GM12878 (cell line): ENCODE results near the gene C16orf96. TPM values are rescaled to one million over a fixed set of nuclear protein-coding genes. Genes with fewer than 3 reads are reported as not detected.

Experiments
- ATAC-seq: fragments of 200-7000 bp; cut with Tn5 transposase; 3 replicates; pipeline ENCODE4 v1.9.1; 2020; ENCODE audit warnings: mild to moderate bottlenecking, moderate library complexity
- BruUV-seq: library from RNA; stranded (reverse); fragments of 400-500 nt; replicated peaks from 2 replicates; lab custom pipeline; 2021; lab: Mats Ljungman, UMichigan
- CTCF ChIA-PET: fragments of 300-600 bp; sonication (Branson Sonifier 250); formaldehyde crosslinking; extraction: SDS; loops from one replicate; lab custom pipeline; 2021; ENCODE audit warnings: inconsistent platforms; lab: Yijun Ruan, JAX
- POLR2A ChIA-PET: fragments of 350-600 bp; formaldehyde crosslinking; extraction: SDS; loops from one replicate; lab custom pipeline; 2021; ENCODE audit warnings: inconsistent platforms; lab: Charles Lee
- RAD21 ChIA-PET: fragments of 300-600 bp; sonication (Branson Sonifier 250); formaldehyde crosslinking; loops from one replicate; lab custom pipeline; 2023; ENCODE audit warnings: antibody characterized with exemption; ENCODE audit not compliant: unreplicated experiment; lab: Charles Lee
- SMC1A ChIA-PET: fragments of 300-600 bp; sonication (Branson Sonifier 250); formaldehyde crosslinking; loops from one replicate; lab custom pipeline; 2023; ENCODE audit not compliant: unreplicated experiment, uncharacterized antibody; lab: Charles Lee
- DNase-seq: peaks from one replicate; pipeline ENCODE4 v3.0.0-alpha.2; 2011; ENCODE audit warnings: low read depth, low spot score
- FAIRE-seq: peaks from 3 replicates; lab custom pipeline; 2011; peaks lifted over from hg19 to GRCh38; lab: Jason Lieb, UNC
- H2AFZ ChIP-seq: 2 replicates; pipeline ENCODE4 v1.6.0; 2011; ENCODE audit warnings: low read depth, low read length, control low read depth; ENCODE audit not compliant: control insufficient read depth
- H3K27ac ChIP-seq: 2 replicates; pipeline ENCODE4 v1.5.1; 2011; ENCODE audit warnings: control low read depth; ENCODE audit not compliant: control insufficient read depth, insufficient read depth
- H3K27me3 ChIP-seq, 2 experiments: replicated peaks in 1 of 2; 2 replicates each; pipeline versions ENCODE4 v1.6.0 to v1.6.1; 2011; ENCODE audit warnings: low read length in 1 of 2; ENCODE audit not compliant: control insufficient read depth in 2 of 2, insufficient read depth in 2 of 2
- H3K36me3 ChIP-seq, 2 experiments: 2 replicates each; pipeline ENCODE4 v1.5.1; 2011; ENCODE audit warnings: low read length in 1 of 2; ENCODE audit not compliant: control insufficient read depth in 2 of 2, insufficient read depth in 2 of 2
- H3K4me1 ChIP-seq: 2 replicates; pipeline ENCODE4 v1.6.1; 2011; ENCODE audit warnings: mild to moderate bottlenecking, low read length, moderate library complexity, mixed read lengths; ENCODE audit not compliant: control insufficient read depth, insufficient read depth
- H3K4me2 ChIP-seq: 2 replicates; pipeline ENCODE4 v1.6.0; 2011; ENCODE audit warnings: control low read depth; ENCODE audit not compliant: control insufficient read depth, insufficient read depth
- H3K4me3 ChIP-seq: fragments of 200-600 bp; sonication (generic); 2 replicates; pipeline ENCODE4 v1.5.1; 2016
- H3K79me2 ChIP-seq: 2 replicates; pipeline ENCODE4 v1.6.0; 2011; ENCODE audit warnings: low read length; ENCODE audit not compliant: control insufficient read depth, insufficient read depth
- H3K9ac ChIP-seq: 2 replicates; pipeline ENCODE4 v1.8.0; 2011; ENCODE audit warnings: low read length, control low read depth, mixed read lengths; ENCODE audit not compliant: control insufficient read depth, insufficient read depth
- H3K9me3 ChIP-seq: replicated peaks from 3 replicates; pipeline ENCODE4 v1.5.1; 2011; ENCODE audit warnings: mild to moderate bottlenecking, low read length; ENCODE audit not compliant: control insufficient read depth, insufficient read depth
- H4K20me1 ChIP-seq: 2 replicates; pipeline ENCODE4 v1.6.0; 2011; ENCODE audit not compliant: control insufficient read depth, insufficient read depth
- IKZF1 ChIP-seq: fragments of 450-650 bp; conservative IDR thresholded peaks from 2 replicates; pipeline ENCODE4 v1.6.1; 2017; ENCODE audit warnings: antibody characterized with exemption, mild to moderate bottlenecking
- JUND ChIP-seq: IDR thresholded peaks from 2 replicates; pipeline ENCODE4 v1.6.1; 2012; ENCODE audit warnings: low read depth, mild to moderate bottlenecking, low read length, improper control_type of control experiment, moderate library complexity
- NR2C1 ChIP-seq: fragments of 450-650 bp; IDR thresholded peaks from 2 replicates; pipeline ENCODE4 v1.6.1; 2017; ENCODE audit warnings: antibody characterized with exemption, mild to moderate bottlenecking, moderate library complexity
- PAX8 ChIP-seq: fragments of 450-650 bp; IDR thresholded peaks from 2 replicates; pipeline ENCODE4 v1.6.1; 2017; ENCODE audit warnings: mild to moderate bottlenecking, moderate library complexity
- RAD51 ChIP-seq: fragments of 450-650 bp; IDR thresholded peaks from 2 replicates; pipeline ENCODE4 v1.6.1; 2016; ENCODE audit warnings: moderate library complexity, mild to moderate bottlenecking, inconsistent platforms
- RBBP5 ChIP-seq: fragments of 200-600 bp; sonication (generic); conservative IDR thresholded peaks from 2 replicates; pipeline ENCODE4 v1.6.1; 2016
- SP1 ChIP-seq: IDR thresholded peaks from one replicate; pipeline ENCODE4 v1.6.1; 2011; ENCODE audit warnings: low read depth, low read length
- ZNF207 ChIP-seq: fragments of 450-650 bp; IDR thresholded peaks from 2 replicates; pipeline ENCODE4 v1.6.1; 2014; ENCODE audit warnings: antibody characterized with exemption, mild to moderate bottlenecking, borderline replicate concordance
- ZNF217 ChIP-seq: fragments of 450-650 bp; IDR thresholded peaks from 2 replicates; pipeline ENCODE4 v1.6.1; 2017; ENCODE audit warnings: antibody characterized with exemption, mild to moderate bottlenecking
- WGBS: methylation state at CpG from one replicate; pipeline ENCODE4 v1.1.6; 2016; ENCODE audit warnings: low lambda C conversion rate; ENCODE audit not compliant: insufficient replicate concordance, insufficient coverage; ENCODE audit errors: missing lambda C conversion rate; 5-methylcytosine and 5-hydroxymethylcytosine counted together
- in situ Hi-C: fragments of 300-500 bp; cut with MboI; formaldehyde crosslinking; loops from 9 replicates; pipeline ENCODE4 v1.14.3; 2018; ENCODE audit warnings: mixed read lengths
- intact Hi-C: fragments of 100-400 bp; cut with micrococcal nuclease; formaldehyde crosslinking; loops from one replicate; pipeline ENCODE4 v1.14.2; 2022; ENCODE audit not compliant: unreplicated experiment
- polyA plus RNA-seq, 11 experiments: library from polyadenylated mRNA; depleted of rRNA in 4 of 11; unstranded in 6 of 11; stranded (reverse) in 5 of 11; fragments of >200 nt; fragmentation: Nextera tagmentation in 4 of 11; fragmentation: Illumina TruSeq in 1 of 11; extraction: Ambion mirVana in 4 of 11; extraction: Trizol in 1 of 11; gene quantifications; 1 replicate in 1 of 11; 2 replicates in 10 of 11; pipeline versions ENCODE4 v1.2.1 to v1.2.3, GENCODE V29; 2011 to 2016; ENCODE audit warnings: inconsistent platforms in 2 of 11, missing spikeins in 2 of 11, low read depth in 1 of 11
- total RNA-seq, 4 experiments: library from RNA; depleted of rRNA in 3 of 4; stranded (reverse); fragments of >200 nt in 3 of 4; fragmentation: Illumina TruSeq in 1 of 4; extraction: Trizol in 1 of 4; gene quantifications; 2 replicates each; pipeline versions ENCODE4 v1.2.1 to v1.2.3, GENCODE V29; 2013 to 2021
- TF ChIP-seq, protein P1 (sequence below): IDR thresholded peaks from 2 replicates; pipeline ENCODE4 v1.6.1; 2012; ENCODE audit warnings: low read depth, low read length, improper control_type of control experiment

C16orf96 gene
- total and polyA plus RNA-seq, 10 of the 15 experiments (the other 5 are each of a cell fraction or from before 2014, with no cell fraction given) = 0.01 to 0.08 (median 0.01) TPM; not detected in 7

DNA sequence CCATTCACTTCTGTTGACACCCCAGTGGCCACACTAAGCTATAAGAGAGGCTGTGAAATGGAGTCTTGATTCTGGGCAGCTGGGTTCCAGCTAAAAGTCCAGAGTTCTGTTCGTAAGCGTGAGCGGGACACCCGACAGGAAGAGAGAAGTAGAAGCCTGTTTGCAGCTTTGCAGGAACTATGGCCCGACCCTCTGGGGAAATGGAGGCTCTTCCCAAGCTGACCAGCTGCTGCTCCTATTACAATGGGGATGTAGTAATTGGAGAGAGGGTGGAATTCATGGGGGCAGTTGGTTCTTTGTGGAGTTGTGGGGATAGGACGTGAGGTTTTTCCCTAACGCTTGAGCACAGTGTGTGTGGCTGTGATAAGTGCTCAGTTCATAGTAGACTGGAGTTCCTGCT lies 30.2 kb downstream of the C16orf96 start:
- 51% methylated on average over 7 of the region's 7 CpGs for WGBS
- no peaks in the 10 kb centered on the region for H4K20me1 ChIP-seq
- no TSS peak for BruUV-seq
- H3K9ac ChIP-seq = no peak overlapping the region
- no peaks in the 10 kb centered on the region for H3K79me2 ChIP-seq
- no peaks in the 10 kb centered on the region for H3K4me1 ChIP-seq
- in situ Hi-C loops = no loop called here
- no peak for FAIRE-seq
- ChIA-PET CTCF (interaction anchor here (0.5 to 2.5 kb wide), 16 partner anchors 8 to 369 kb away, joined by 3 to 52 read pairs (median 4); partner anchors contain the start of gene MGRN1), SMC1A (interaction anchor here (1.1 to 2.5 kb wide), 5 partner anchors 13 to 80 kb away, joined by 3 to 18 read pairs (median 6); no protein-coding TSS in a partner anchor), RAD21 (interaction anchor here (1.1 to 2.0 kb wide), 6 partner anchors 21 to 80 kb away, joined by 3 to 17 read pairs (median 4); partner anchors contain the start of gene MGRN1)
- intact Hi-C loops = no loop called here
- H3K9me3 ChIP-seq = peaks cover 8% of the 10 kb centered on the region; the same call in 2 of the 3 replicates
- no peaks in the 10 kb centered on the region; a peak in 1 of 4 replicates for H3K27me3 ChIP-seq
- no peak for TF ChIP-seq RAD51
- TF ChIP-seq, all 136 proteins: peak for 0
- Histone ChIP-seq H3K27ac (no peak overlapping the region), H2AFZ (no peak overlapping the region), H3K4me2 (no peak overlapping the region), H3K4me3 (no peak overlapping the region), H3K36me3 (no peaks in the 10 kb centered on the region)
- ATAC-seq (no peak), DNase-seq (no peak)
- POLR2A ChIA-PET = no interaction called here

DNA sequence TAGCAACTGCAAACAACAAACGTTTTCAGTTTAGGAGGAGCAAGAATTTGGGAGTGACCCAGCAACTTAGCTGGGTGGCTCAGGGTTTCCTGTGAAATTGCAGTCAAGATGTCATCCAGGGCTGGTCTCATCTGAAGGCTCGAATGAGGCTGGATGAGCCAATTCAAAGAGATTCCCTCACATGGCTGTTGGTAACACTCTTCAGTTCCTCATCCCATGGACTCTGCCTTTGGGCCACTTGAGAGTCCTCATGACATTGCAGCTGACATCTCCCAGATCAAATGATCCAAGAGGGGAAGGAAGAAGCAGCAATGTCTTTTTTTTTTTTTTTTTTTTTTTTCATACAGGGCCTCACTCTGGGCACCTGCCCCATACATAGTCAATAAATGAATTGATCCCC lies 32.2 kb downstream of the C16orf96 start:
- ChIA-PET RAD21 (interaction anchor here (1.9 kb wide), 1 partner anchor 83 kb away, joined by 6 read pairs; no protein-coding TSS in a partner anchor), CTCF (interaction anchor here (0.6 to 2.3 kb wide), 5 partner anchors 36 to 83 kb away, joined by 3 to 13 read pairs (median 4); partner anchors contain the start of gene MGRN1), SMC1A (interaction anchor here (1.3 kb wide), 1 partner anchor 81 kb away, joined by 4 read pairs; no protein-coding TSS in a partner anchor), POLR2A (interaction anchor here (0.7 kb wide), 2 partner anchors 83 to 759 kb away, joined by 3 to 7 read pairs; no protein-coding TSS in a partner anchor)
- DNase-seq (no peak), FAIRE-seq (no peak), ATAC-seq (no peak)
- Histone ChIP-seq H3K36me3 (no peaks in the 10 kb centered on the region), H3K27ac (no peak overlapping the region), H3K4me1 (no peaks in the 10 kb centered on the region), H3K9me3 (peaks cover 8% of the 10 kb centered on the region; the same call in 2 of the 3 replicates), H3K9ac (no peak overlapping the region), H3K79me2 (no peaks in the 10 kb centered on the region), H4K20me1 (no peaks in the 10 kb centered on the region), H3K4me3 (no peak overlapping the region), H3K4me2 (no peak overlapping the region), H3K27me3 (no peaks in the 10 kb centered on the region; a peak in 2 of 4 replicates), H2AFZ (no peak overlapping the region)
- no TSS peak for BruUV-seq
- WGBS = 3% methylated on average over 2 of the region's 2 CpGs
- in situ Hi-C loops = no loop called here
- intact Hi-C loops = no loop called here
- TF ChIP-seq, protein P1, sequence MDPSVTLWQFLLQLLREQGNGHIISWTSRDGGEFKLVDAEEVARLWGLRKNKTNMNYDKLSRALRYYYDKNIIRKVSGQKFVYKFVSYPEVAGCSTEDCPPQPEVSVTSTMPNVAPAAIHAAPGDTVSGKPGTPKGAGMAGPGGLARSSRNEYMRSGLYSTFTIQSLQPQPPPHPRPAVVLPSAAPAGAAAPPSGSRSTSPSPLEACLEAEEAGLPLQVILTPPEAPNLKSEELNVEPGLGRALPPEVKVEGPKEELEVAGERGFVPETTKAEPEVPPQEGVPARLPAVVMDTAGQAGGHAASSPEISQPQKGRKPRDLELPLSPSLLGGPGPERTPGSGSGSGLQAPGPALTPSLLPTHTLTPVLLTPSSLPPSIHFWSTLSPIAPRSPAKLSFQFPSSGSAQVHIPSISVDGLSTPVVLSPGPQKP = no peak
- TF ChIP-seq ZNF207 (no peak), SP1 (no peak), ZNF217 (no peak), JUND (no peak), IKZF1 (no peak), RBBP5 (no peak), NR2C1 (no peak), PAX8 (no peak)
